Gastroesophageal sphincter (tissue), 3 donors: ENCODE measurements around the gene E2F7.

ENCODE experiments used
- EP300 ChIP-seq: sonication (generic); formaldehyde crosslinking; IDR thresholded peaks from one replicate; pipeline ENCODE4 v1.6.1; 2017; ENCODE audit warnings: antibody characterized with exemption, mild to moderate bottlenecking
- POLR2AphosphoS5 ChIP-seq: sonication (generic); formaldehyde crosslinking; IDR thresholded peaks from one replicate; pipeline ENCODE4 v1.6.1; 2017; ENCODE audit warnings: antibody characterized with exemption
- TF ChIP-seq, protein P1 (sequence below), 4 experiments: fragments of 200-600 bp in 2 of 4; fragments of 450-650 bp in 2 of 4; sonication (generic) in 1 of 4; IDR thresholded peaks; one replicate each; pipeline ENCODE4 v1.5.1; 2017 to 2019; ENCODE audit warnings: antibody characterized with exemption in 4 of 4, mild to moderate bottlenecking in 2 of 4, moderate library complexity in 2 of 4

DNA sequence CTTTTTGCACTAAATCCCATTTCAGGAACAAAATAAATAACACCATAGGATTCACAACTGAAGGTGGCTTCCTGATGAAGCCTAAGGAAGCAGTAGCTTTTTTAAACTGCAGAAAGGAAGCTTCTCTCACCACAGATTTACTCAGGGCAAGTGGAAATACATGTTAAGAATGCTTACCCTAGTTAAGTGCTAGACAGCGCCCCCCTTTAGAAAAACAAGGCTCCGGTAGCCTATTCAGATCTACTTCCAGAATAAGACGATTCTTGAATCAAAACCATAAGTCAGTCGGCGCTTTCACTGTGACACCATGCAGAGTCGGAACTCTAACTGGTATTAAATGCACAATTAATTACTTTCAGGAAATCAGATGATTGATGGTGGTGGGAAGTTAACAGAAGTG, 41.9 kb downstream of the E2F7 start:
- TF ChIP-seq, protein P1, sequence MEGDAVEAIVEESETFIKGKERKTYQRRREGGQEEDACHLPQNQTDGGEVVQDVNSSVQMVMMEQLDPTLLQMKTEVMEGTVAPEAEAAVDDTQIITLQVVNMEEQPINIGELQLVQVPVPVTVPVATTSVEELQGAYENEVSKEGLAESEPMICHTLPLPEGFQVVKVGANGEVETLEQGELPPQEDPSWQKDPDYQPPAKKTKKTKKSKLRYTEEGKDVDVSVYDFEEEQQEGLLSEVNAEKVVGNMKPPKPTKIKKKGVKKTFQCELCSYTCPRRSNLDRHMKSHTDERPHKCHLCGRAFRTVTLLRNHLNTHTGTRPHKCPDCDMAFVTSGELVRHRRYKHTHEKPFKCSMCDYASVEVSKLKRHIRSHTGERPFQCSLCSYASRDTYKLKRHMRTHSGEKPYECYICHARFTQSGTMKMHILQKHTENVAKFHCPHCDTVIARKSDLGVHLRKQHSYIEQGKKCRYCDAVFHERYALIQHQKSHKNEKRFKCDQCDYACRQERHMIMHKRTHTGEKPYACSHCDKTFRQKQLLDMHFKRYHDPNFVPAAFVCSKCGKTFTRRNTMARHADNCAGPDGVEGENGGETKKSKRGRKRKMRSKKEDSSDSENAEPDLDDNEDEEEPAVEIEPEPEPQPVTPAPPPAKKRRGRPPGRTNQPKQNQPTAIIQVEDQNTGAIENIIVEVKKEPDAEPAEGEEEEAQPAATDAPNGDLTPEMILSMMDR (IDR thresholded peaks at IDR 0.05): no peak
- TF ChIP-seq POLR2AphosphoS5 (no peak), EP300 (no peak)
